Neural progenitor cell (in vitro differentiated cells): ENCODE measurements around the gene SNTG2. TPM values are rescaled to one million over a fixed set of nuclear protein-coding genes. Genes with fewer than 3 reads are reported as not detected.

ENCODE experiments used
- DNase-seq: peaks from one replicate; pipeline ENCODE4 v3.0.0-alpha.2; 2016; ENCODE audit warnings: low spot score
- H2AFZ ChIP-seq: fragments of 200-600 bp; sonication (generic); replicated peaks from 2 replicates; pipeline ENCODE4 v1.6.1; 2016; ENCODE audit warnings: antibody characterized with exemption
- H3F3A ChIP-seq: fragments of 200-600 bp; sonication (generic); 2 replicates; pipeline ENCODE4 v1.6.1; 2016; ENCODE audit warnings: antibody characterized with exemption, low read depth
- H3K27ac ChIP-seq: fragments of 200-600 bp; sonication (generic); 2 replicates; pipeline ENCODE4 v1.5.1; 2016; ENCODE audit warnings: mild to moderate bottlenecking
- H3K27me3 ChIP-seq: fragments of 200-600 bp; sonication (generic); 2 replicates; pipeline ENCODE4 v1.6.1; 2016; ENCODE audit warnings: mild to moderate bottlenecking, moderate library complexity
- H3K36me3 ChIP-seq: fragments of 200-600 bp; sonication (generic); 2 replicates; pipeline ENCODE4 v1.5.1; 2016
- H3K4me1 ChIP-seq: fragments of 200-600 bp; sonication (generic); 2 replicates; pipeline ENCODE4 v1.6.1; 2016; ENCODE audit warnings: mixed run types
- H3K4me2 ChIP-seq: fragments of 200-600 bp; sonication (generic); 2 replicates; pipeline ENCODE4 v1.6.1; 2016
- H3K4me3 ChIP-seq: fragments of 200-600 bp; sonication (generic); 2 replicates; pipeline ENCODE4 v1.5.1; 2016
- H3K79me2 ChIP-seq: fragments of 200-600 bp; sonication (generic); 2 replicates; pipeline ENCODE4 v1.6.1; 2016; ENCODE audit warnings: low read depth
- H3K9ac ChIP-seq: fragments of 200-600 bp; sonication (generic); 2 replicates; pipeline ENCODE4 v1.6.1; 2016
- H3K9me3 ChIP-seq: fragments of 200-600 bp; sonication (generic); 2 replicates; pipeline ENCODE4 v1.5.1; 2016; ENCODE audit warnings: low read depth
- H4K20me1 ChIP-seq: fragments of 200-600 bp; sonication (generic); 2 replicates; pipeline ENCODE4 v1.6.1; 2016; ENCODE audit warnings: low read depth
- H3K27ac Mint-ChIP-seq: 3 replicates; pipeline ENCODE4 v1.8.0; 2021; ENCODE audit warnings: mixed read lengths
- H3K27me3 Mint-ChIP-seq: 2 replicates; pipeline ENCODE4 v1.8.0; 2022; ENCODE audit warnings: low read depth, mild to moderate bottlenecking, inconsistent platforms, moderate library complexity, mixed read lengths; ENCODE audit not compliant: insufficient read depth
- H3K36me3 Mint-ChIP-seq: 3 replicates; pipeline ENCODE4 v1.8.0; 2021; ENCODE audit warnings: mixed read lengths
- H3K4me1 Mint-ChIP-seq: 3 replicates; pipeline ENCODE4 v1.8.0; 2021; ENCODE audit warnings: mixed read lengths
- H3K4me3 Mint-ChIP-seq: 3 replicates; pipeline ENCODE4 v1.8.0; 2021; ENCODE audit warnings: mild to moderate bottlenecking, moderate library complexity, mixed read lengths
- H3K9me3 Mint-ChIP-seq: 3 replicates; pipeline ENCODE4 v1.8.0; 2020; ENCODE audit warnings: mixed read lengths
- CTCF ChIP-seq: fragments of 200-600 bp; sonication (generic); IDR thresholded peaks from 2 replicates; pipeline ENCODE4 v1.5.1; 2017; ENCODE audit warnings: antibody characterized with exemption, mild to moderate bottlenecking
- EZH2 ChIP-seq: fragments of 200-600 bp; sonication (generic); IDR thresholded peaks from 2 replicates; pipeline ENCODE4 v1.6.1; 2017; ENCODE audit warnings: antibody characterized with exemption, mild to moderate bottlenecking, moderate library complexity
- EZH2phosphoT487 ChIP-seq: fragments of 200-600 bp; sonication (generic); IDR thresholded peaks from 2 replicates; pipeline ENCODE4 v1.6.1; 2017; ENCODE audit warnings: antibody characterized with exemption
- total RNA-seq: library from RNA; depleted of rRNA; stranded (reverse); fragments of >200 nt; gene quantifications from 2 replicates; pipeline ENCODE4 v1.2.3, GENCODE V29; 2015; ENCODE audit warnings: low replicate concordance

The SNTG2 gene
- total RNA-seq, 1 donor from 2014 or later = 1.1 TPM

GRCh38 chr2:1233281-1233680 is 282.6 kb downstream of the SNTG2 start:
- H3K36me3 Mint-ChIP-seq = no peaks in the 10 kb centered on the region
- peaks cover 10% of the 10 kb centered on the region for H3K4me1 Mint-ChIP-seq
- Histone ChIP-seq H3K27ac (no peak overlapping the region), H2AFZ (no peak overlapping the region), H3K79me2 (no peaks in the 10 kb centered on the region), H3K4me2 (no peak overlapping the region), H3F3A (no peaks in the 10 kb centered on the region), H3K9ac (no peak overlapping the region), H3K36me3 (no peaks in the 10 kb centered on the region), H3K27me3 (no peaks in the 10 kb centered on the region), H3K4me1 (no peaks in the 10 kb centered on the region), H4K20me1 (no peaks in the 10 kb centered on the region), H3K9me3 (no peaks in the 10 kb centered on the region), H3K4me3 (no peak overlapping the region)
- H3K27ac Mint-ChIP-seq = no peak overlapping the region
- no peak overlapping the region for H3K4me3 Mint-ChIP-seq
- TF ChIP-seq EZH2phosphoT487 = no peak
- peaks cover 11% of the 10 kb centered on the region for H3K27me3 Mint-ChIP-seq
- H3K9me3 Mint-ChIP-seq = peaks cover 14% of the 10 kb centered on the region
- DNase-seq = no peak

GRCh38 chr2:1234731-1235308 is 284.2 kb downstream of the SNTG2 start:
- Histone ChIP-seq H3K9ac (no peak overlapping the region), H3F3A (no peaks in the 10 kb centered on the region), H3K79me2 (no peaks in the 10 kb centered on the region), H3K4me3 (no peak overlapping the region), H2AFZ (no peak overlapping the region), H3K4me1 (no peaks in the 10 kb centered on the region), H3K27me3 (no peaks in the 10 kb centered on the region), H3K9me3 (no peaks in the 10 kb centered on the region), H3K36me3 (no peaks in the 10 kb centered on the region), H3K27ac (no peak overlapping the region), H4K20me1 (no peaks in the 10 kb centered on the region), H3K4me2 (no peak overlapping the region)
- peak overlapping the region; percentile 60 for H3K27ac Mint-ChIP-seq
- peaks cover 9% of the 10 kb centered on the region for H3K9me3 Mint-ChIP-seq
- no peak for TF ChIP-seq EZH2
- TF ChIP-seq CTCF = no peak
- TF ChIP-seq EZH2phosphoT487 = no peak
- peaks cover 11% of the 10 kb centered on the region for H3K27me3 Mint-ChIP-seq
- no peak for DNase-seq
- H3K4me3 Mint-ChIP-seq = no peak overlapping the region
- no peaks in the 10 kb centered on the region for H3K36me3 Mint-ChIP-seq
- peaks cover 10% of the 10 kb centered on the region for H3K4me1 Mint-ChIP-seq

GRCh38 chr2:1235806-1236205 is 285.2 kb downstream of the SNTG2 start:
- H3K36me3 ChIP-seq = no peaks in the 10 kb centered on the region

More at GRCh38 chr2:1235806-1236205, 285.2 kb downstream of the SNTG2 start:
- H3K4me1 Mint-ChIP-seq = peaks cover 10% of the 10 kb centered on the region
- H4K20me1 ChIP-seq = no peaks in the 10 kb centered on the region
- no peak overlapping the region for H3K9ac ChIP-seq
- H3K36me3 Mint-ChIP-seq = no peaks in the 10 kb centered on the region
- no peaks in the 10 kb centered on the region for H3F3A ChIP-seq
- H3K27ac ChIP-seq = no peak overlapping the region
- H3K79me2 ChIP-seq = no peaks in the 10 kb centered on the region
- no peaks in the 10 kb centered on the region for H3K27me3 ChIP-seq
- no peaks in the 10 kb centered on the region for H3K9me3 ChIP-seq
- peaks cover 3% of the 10 kb centered on the region for H3K9me3 Mint-ChIP-seq
- no peak overlapping the region for H3K4me2 ChIP-seq
- DNase-seq = no peak
- H3K4me3 Mint-ChIP-seq = no peak overlapping the region
- H3K4me1 ChIP-seq = no peaks in the 10 kb centered on the region
- H2AFZ ChIP-seq = no peak overlapping the region
- H3K27me3 Mint-ChIP-seq = peaks cover 11% of the 10 kb centered on the region
- TF ChIP-seq EZH2phosphoT487 (no peak), CTCF (no peak), EZH2 (no peak)
- H3K27ac Mint-ChIP-seq = peak overlapping the region; percentile 67
- no peak overlapping the region for H3K4me3 ChIP-seq
